Raji (cell line): ENCODE measurements around the gene PCED1A.

ENCODE experiments used
- POLR2A ChIP-seq: IDR thresholded peaks from 2 replicates; pipeline ENCODE4 v1.6.1; 2011; ENCODE audit warnings: low read depth, low read length, control low read depth; ENCODE audit not compliant: insufficient read depth

Gene PCED1A

DNA sequence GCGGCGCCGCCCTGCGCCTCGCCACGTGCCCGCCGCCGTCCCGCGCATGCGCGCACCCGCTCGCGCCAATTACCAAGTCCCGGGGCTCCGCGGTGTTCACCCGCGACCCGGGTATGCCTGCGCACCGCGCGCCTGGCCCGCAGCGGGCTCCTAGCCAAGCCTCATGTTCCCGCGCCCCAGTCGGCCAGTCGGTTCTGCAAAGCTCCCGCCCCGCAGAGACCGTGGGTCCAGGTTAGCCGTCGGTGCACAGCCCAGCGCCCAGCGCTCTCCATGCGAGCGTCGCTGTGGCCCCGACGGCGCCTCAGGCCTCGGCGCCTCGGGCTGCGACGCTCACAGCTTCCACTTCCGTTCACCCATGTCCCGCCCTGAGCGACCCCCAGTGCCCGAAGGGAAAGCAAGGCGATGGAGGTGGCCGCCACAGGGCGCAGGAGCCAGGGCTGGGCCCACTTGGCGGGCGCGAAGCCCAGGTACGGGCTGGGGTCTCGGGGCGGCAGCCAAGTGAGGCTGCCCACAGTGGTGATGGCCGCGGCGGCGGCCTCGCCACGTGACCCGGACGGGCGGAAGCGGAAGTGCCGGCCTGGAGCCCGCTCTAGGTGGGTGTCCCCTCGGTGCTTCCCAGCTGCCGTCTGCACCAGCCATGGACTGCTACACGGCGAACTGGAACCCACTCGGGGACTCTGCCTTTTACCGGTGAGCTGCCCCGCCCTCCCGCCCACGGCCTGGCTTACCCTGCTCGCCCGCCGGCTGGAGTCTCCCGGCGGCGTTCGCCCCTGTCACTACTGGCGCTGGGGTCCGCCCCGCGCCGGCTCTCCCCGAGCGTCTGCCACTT is at the start of gene PCED1A, which contains the start of gene VPS16:
TSS of gene PCED1A (minus strand) at position 518 of the 829 bp plus-strand sequence. CDS start 743 bp downstream, outside the sequence.
TSS of gene VPS16 (plus strand) at position 608 of the 829 bp plus-strand sequence. CDS start at position 638, 30 bp downstream.
- TF ChIP-seq POLR2A = peak; percentile 88

DNA sequence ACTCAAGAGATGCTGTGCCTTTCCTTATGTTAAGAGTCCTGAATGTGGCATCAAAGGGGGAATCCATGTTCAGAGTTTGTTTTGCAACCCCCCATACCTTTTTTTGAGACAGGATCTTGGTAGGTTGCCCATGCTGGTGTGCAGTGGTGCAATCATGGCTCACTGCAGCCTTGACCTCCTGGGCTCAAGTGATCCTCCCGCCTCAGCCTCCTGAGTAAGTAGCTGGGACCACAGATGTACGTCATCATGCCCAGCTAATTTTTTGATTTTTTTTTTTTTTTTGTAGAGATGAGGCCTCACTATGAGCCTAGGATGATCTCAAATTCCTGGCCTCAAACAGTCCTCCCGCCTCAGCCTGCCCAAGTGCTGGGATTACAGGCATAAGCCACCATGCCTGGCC is 49.3 kb upstream of the PCED1A start:
- no peak for TF ChIP-seq POLR2A

- TF ChIP-seq POLR2A = no peak
Measured at GRCh38 chr20:2889209-2889608, 48.8 kb upstream of the PCED1A start.

DNA sequence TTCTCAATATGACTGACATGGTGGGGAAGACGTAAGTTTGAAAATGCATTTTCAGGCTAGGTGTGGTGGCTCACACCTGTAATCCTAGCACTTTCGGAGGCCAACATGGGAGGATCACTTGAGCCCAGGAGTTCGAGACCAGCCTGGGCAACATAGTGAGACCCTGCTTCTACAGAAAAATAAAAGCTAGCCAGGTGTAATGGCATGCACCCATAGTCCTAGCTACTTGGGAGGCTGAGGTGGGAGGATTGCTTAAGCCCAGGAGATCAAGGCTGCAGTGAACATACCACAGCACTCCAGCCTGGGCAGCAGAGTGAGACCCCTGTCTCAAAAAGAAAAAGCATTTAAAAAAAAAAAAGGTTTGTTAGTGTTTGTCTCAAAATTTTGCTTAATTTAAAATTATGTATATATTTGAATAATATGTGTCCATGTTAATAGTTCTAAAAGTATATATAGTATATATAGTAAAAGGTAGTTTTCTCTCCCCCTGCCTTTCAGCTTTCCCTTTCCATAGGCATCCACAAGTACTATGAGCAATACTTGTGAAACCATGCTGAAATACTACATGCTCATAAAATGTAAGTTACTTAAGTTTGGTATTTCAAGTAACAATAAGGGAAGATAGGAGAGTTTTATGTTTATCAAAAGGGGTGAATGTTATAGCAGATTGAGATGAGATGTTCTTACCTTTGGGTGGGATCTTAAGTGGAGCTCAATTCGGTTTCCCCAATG is 47.9 kb upstream of the PCED1A start:
- TF ChIP-seq POLR2A = no peak

GRCh38 chr20:2887715-2888114 is 47.3 kb upstream of the PCED1A start:
- no peak for TF ChIP-seq POLR2A

DNA sequence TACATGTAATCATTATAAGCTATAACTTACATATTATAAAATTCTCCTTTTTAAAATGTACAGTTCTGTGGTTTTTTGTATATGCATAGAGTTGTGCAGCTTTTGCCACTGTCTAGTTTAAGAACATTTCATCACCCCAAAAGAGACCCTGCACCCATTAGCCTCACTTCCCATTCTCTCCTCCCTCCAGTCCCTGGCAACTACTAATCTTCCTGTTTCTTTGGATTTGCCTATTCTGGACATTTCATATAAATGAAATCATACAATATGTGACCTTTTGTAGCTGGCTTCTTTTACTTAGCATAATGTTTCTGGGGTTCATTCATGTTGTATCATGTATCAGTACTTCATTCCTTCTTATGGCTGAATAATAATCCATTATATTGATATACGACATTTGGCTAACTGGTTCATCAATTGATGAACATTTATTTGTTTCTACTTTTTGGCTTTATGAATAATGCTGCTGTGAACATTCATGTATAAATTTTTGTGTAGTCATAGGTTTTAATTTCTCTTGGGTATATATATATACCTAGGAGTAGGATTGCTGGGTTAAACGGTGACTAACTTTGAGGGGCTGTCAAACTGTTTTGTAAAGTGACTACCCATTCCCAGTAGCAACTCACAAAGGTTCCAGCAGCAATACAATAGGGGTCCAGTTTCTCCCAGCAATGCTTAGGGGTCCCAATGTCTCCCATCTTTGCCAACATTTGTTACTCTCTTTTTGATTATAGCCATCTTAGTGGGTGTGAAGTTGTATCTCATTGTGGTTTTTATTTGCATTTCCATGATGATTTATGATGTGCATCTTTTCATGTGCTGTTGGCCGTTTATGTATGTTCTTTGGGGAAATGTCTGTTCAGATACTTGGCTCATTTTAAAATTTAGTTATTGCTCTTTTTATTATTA is 43.5 kb upstream of the PCED1A start:
- no peak for TF ChIP-seq POLR2A

DNA sequence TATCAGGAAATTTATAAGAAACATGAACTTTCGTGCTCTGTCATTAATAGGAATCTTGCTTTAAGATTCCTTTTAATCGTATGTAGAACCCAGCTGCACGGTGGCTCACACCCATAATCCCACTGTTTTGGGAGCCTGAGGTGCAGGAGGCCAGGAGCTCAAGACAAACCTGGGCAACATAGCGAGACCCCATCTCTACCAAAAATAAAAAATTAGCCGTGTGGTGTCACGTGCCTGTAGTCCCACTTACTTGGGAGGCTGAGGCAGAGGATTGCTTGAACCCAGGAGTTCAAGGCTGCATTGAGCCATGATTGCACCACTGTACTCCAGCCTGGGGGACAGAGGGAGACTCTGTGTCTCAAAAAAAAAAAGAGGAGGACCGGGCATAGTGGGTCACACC is 40.2 kb upstream of the PCED1A start:
- TF ChIP-seq POLR2A = no peak

DNA sequence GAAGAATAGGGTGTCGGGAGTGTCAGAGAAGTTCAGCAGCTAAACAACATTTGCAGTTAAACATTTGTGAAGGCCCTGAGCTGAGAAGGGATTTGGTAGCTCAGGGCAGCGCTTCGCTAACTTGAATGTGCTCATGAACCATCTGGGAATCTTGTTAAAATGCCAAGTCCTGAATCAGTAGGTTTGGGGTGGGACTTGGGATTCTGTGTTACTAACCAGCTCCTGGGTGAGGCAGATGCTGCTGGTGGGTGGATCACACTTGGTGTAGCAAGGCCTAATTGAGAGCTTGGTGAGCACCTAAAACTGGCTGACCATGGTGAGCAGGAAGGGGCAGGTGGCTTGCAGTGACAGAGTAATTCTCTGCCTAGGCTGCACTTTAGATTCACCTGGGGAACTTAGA is 38.7 kb upstream of the PCED1A start:
- no peak for TF ChIP-seq POLR2A

GRCh38 chr20:2878515-2878914 is 38.1 kb upstream of the PCED1A start:
- TF ChIP-seq POLR2A = no peak

DNA sequence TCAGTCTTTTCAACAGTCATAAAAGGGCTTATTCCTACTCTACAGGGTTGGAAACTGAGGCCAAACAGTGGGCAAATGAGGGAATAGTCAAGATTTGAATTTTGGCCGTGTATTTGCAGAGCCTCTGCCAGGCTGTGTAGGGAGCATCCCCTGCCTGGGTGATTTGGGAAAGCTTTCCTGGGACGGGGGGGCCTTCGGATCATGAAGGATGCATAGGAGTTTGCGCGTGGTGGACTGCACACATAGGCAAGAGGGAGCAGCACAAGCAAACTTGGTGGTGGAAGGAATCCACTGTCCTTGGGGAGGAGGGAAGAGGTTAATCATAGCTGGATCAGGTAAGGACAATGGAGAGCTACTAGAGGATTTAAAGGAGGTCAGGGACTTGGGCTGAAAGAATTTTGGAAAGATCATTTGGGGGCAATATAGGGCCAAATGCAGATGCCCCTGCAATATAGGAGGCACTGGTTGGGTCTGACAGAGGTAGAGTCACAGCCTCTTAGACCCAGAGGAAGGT is 35.3 kb upstream of the PCED1A start:
- TF ChIP-seq POLR2A = no peak

GRCh38 chr20:2874456-2874855 is 34.0 kb upstream of the PCED1A start:
- TF ChIP-seq POLR2A = no peak

GRCh38 chr20:2873747-2874041 is 33.2 kb upstream of the PCED1A start:
- no peak for TF ChIP-seq POLR2A

DNA sequence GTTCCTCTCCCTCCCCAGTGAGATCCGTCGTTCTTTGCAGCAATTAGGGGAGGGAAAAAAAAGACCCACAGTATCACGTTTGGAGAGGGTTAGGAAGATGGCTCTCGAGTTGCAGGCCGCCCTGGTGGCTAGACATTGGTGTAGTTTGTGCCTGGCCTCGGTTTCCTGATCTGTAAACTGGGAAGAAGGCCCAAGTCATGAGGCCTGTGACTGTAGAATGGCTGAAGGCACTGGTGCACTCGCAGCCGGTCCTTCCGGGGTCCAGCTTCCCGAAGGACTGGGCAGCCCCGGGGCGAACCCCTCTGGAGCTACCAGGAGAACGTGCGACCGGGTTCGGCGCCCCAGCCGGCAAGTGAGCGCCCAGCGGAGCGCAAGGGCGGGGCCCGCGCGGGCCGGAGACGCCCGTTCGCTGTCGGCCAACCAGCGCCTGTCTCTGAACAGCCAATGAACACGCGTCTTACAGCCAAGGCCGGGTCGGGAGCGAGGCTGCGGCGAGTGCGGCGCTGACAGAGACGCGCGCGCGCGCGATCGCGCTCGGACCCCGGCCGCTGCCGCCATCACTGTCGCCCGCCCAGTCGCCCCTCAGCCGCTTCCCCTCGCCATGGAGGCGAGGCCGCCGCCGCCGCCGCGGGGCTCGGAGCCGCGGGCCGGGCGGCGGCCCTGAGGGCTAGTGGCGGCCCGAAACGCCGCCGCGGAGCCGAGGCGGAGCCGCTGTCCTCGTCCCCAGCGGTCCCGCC is 32.7 kb upstream of the PCED1A start, which contains the start of gene PTPRA:
TSS of gene PTPRA (plus strand) at position 472 of the 737 bp plus-strand sequence. CDS start 90,797 bp downstream, outside the sequence.
- peak; percentile 98 for TF ChIP-seq POLR2A

DNA sequence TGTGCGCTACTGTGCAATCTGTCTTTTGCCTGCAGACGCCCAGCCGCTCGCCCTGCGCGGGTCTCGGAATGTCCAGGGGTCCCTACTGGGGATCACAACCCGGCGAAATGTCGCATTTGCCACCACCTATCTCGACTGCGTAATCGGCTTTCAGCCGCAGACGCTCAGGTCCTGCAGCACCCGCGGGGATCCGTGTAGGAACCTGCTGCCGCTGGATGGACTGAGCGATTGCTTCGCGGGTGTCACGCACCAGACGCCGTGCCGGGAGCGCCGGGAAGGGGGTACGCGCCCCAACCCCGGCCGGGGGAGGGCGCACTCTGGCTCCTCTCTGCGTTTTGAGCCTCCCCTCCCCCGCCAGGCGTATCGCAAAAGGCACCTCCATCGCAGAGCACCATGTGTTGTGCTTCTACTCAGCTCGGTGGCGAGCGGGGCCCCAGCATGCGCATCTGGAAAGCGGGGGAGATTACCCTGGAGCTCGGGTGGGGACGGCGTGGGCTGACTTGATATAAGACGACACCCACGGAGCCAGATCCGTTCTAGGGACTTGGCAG is 32.1 kb upstream of the PCED1A start:
- no peak for TF ChIP-seq POLR2A

GRCh38 chr20:2871661-2872458 is 31.4 kb upstream of the PCED1A start:
- no peak for TF ChIP-seq POLR2A
